Natural killer cell (primary cell): Measurements from ENCODE around the gene NME7. TPM values are rescaled to one million over a fixed set of nuclear protein-coding genes. Genes with fewer than 3 reads are reported as not detected.
A peak's percentile ranks its signal among the peaks of the same experiment; 100 is the strongest.

ENCODE experiments used
- ATAC-seq, 3 donors: fragments of 150-1000 bp in 2 of 3; fragments of 200-7000 bp in 1 of 3; cut with Tn5 transposase; 1 replicate in 1 of 3; 2 replicates in 2 of 3; pipeline ENCODE4 v1.10.0; 2021; ENCODE audit warnings: mild to moderate bottlenecking in 2 of 3, moderate library complexity in 2 of 3
- DNase-seq, 2 donors: peaks; one replicate each; pipeline versions ENCODE4 v3.0.0 to v3.0.0-alpha.2; 2013 to 2021; ENCODE audit warnings: mixed read lengths in 1 of 2
- H3K27ac ChIP-seq: one replicate; pipeline ENCODE4 v1.5.1; 2013; ENCODE audit warnings: mild to moderate bottlenecking, low read length
- H3K27me3 ChIP-seq: one replicate; pipeline ENCODE4 v1.6.1; 2013; ENCODE audit warnings: low read length; ENCODE audit not compliant: control insufficient read depth, insufficient read depth
- H3K36me3 ChIP-seq: one replicate; pipeline ENCODE4 v1.6.1; 2013; ENCODE audit warnings: low read length; ENCODE audit not compliant: control insufficient read depth, insufficient read depth
- H3K4me1 ChIP-seq: one replicate; pipeline ENCODE4 v1.6.1; 2013; ENCODE audit warnings: low read length; ENCODE audit not compliant: control insufficient read depth, insufficient read depth
- H3K4me3 ChIP-seq: one replicate; pipeline ENCODE4 v1.5.1; 2013; ENCODE audit warnings: low read length
- H3K9me3 ChIP-seq: one replicate; pipeline ENCODE4 v1.6.1; 2013; ENCODE audit warnings: low read length; ENCODE audit not compliant: control insufficient read depth, insufficient read depth
- H3K27ac Mint-ChIP-seq, 2 donors: one replicate each; pipeline ENCODE4 v1.8.0; 2022; ENCODE audit warnings: mild to moderate bottlenecking in 2 of 2, mixed read lengths in 2 of 2, moderate library complexity in 1 of 2
- H3K27me3 Mint-ChIP-seq, 2 donors: one replicate each; pipeline ENCODE4 v1.8.0; 2022; ENCODE audit warnings: low read depth in 2 of 2, mixed read lengths in 2 of 2
- H3K36me3 Mint-ChIP-seq: one replicate; pipeline ENCODE4 v1.8.0; 2022; ENCODE audit warnings: mixed read lengths
- H3K4me1 Mint-ChIP-seq, 2 donors: one replicate each; pipeline ENCODE4 v1.8.0; 2022; ENCODE audit warnings: mixed read lengths in 2 of 2
- H3K4me3 Mint-ChIP-seq: one replicate; pipeline ENCODE4 v1.8.0; 2022; ENCODE audit warnings: mild to moderate bottlenecking, moderate library complexity, mixed read lengths
- H3K9me3 Mint-ChIP-seq, 2 donors: one replicate each; pipeline ENCODE4 v1.8.0; 2022; ENCODE audit warnings: mixed read lengths in 2 of 2
- CTCF ChIP-seq: fragments of 200-600 bp; IDR thresholded peaks from one replicate; pipeline ENCODE4 v1.8.0; 2022; ENCODE audit warnings: antibody characterized with exemption
- WGBS: methylation state at CpG from one replicate; pipeline ENCODE4 v1.1.7; 2013; ENCODE audit warnings: missing lambda C conversion rate; ENCODE audit not compliant: insufficient coverage; 5-methylcytosine and 5-hydroxymethylcytosine counted together
- intact Hi-C: fragments of 100-400 bp; cut with micrococcal nuclease; formaldehyde crosslinking; loops from one replicate; pipeline ENCODE4 v1.14.2; 2022
- total RNA-seq, 4 donors: library from RNA; stranded (reverse); fragments of 120-200 nt in 1 of 4; gene quantifications; one replicate each; pipeline versions ENCODE4 v1.2.3 to v1.2.4, GENCODE V29; 2013 to 2022

Gene NME7
- total RNA-seq, 3 donors from 2014 or later (not counting 1 experiment from before 2014, with no cell fraction given) = 5.2 to 9.9 (median 9.8) TPM

GRCh38 chr1:169108863-169109560, 258.6 kb downstream of the NME7 start:
- peaks cover 53 to 61% of the 10 kb centered on the region in 2 donors for H3K4me1 Mint-ChIP-seq
- ATAC-seq (no peak), DNase-seq (peak in 1 of 2 donors; percentile 23)
- no peak for TF ChIP-seq CTCF
- H3K36me3 Mint-ChIP-seq = no peaks in the 10 kb centered on the region
- H3K27ac Mint-ChIP-seq = peak overlapping the region in 1 of 2 donors; percentile 66
- H3K9me3 Mint-ChIP-seq = no peaks in the 10 kb centered on the region
- no peaks in the 10 kb centered on the region for H3K9me3 ChIP-seq
- peaks cover 0 to 7% of the 10 kb centered on the region in 2 donors for H3K27me3 Mint-ChIP-seq
- H3K27me3 ChIP-seq = peaks cover 2% of the 10 kb centered on the region
- no peaks in the 10 kb centered on the region for H3K36me3 ChIP-seq
- peak overlapping the region; percentile 38 for H3K4me3 Mint-ChIP-seq
- intact Hi-C loops = loop anchor here (10.0 kb wide), 1 partner anchor 256 kb away; the partner anchor contains the start of genes BLZF1 and NME7
- peaks cover 45% of the 10 kb centered on the region for H3K4me1 ChIP-seq
- 82% methylated on average over 9 of the region's 10 CpGs for WGBS
- peak overlapping the region; percentile 14 for H3K27ac ChIP-seq
- no peak overlapping the region for H3K4me3 ChIP-seq

- H3K9me3 ChIP-seq = no peaks in the 10 kb centered on the region
- Mint-ChIP-seq H3K4me3 (peak overlapping the region; percentile 93), H3K27ac (peak overlapping the region; percentile 9 to 16), H3K27me3 (peaks cover 0 to 7% of the 10 kb centered on the region in 2 donors), H3K9me3 (no peaks in the 10 kb centered on the region), H3K36me3 (no peaks in the 10 kb centered on the region), H3K4me1 (peaks cover 53 to 61% of the 10 kb centered on the region in 2 donors)
- intact Hi-C loops = loop anchor here (10.0 kb wide), 1 partner anchor 257 kb away; the partner anchor contains the start of genes BLZF1 and NME7
- H3K27ac ChIP-seq = peak overlapping the region; percentile 14
- DNase-seq = no peak
- no peak overlapping the region for H3K4me3 ChIP-seq
- ATAC-seq = no peak
- peaks cover 2% of the 10 kb centered on the region for H3K27me3 ChIP-seq
- H3K36me3 ChIP-seq = no peaks in the 10 kb centered on the region
- no peak for TF ChIP-seq CTCF
- peaks cover 45% of the 10 kb centered on the region for H3K4me1 ChIP-seq
- WGBS = 81% methylated on average over 2 of the region's 2 CpGs
Measured at GRCh38 chr1:169108223-169108622, 259.4 kb downstream of the NME7 start.

GRCh38 chr1:169107603-169108208, 259.9 kb downstream of the NME7 start:
- DNase-seq (no peak), ATAC-seq (no peak)
- H3K4me3 Mint-ChIP-seq = peak overlapping the region; percentile 93
- H3K27ac Mint-ChIP-seq = peak overlapping the region; percentile 71 to 78
- H3K4me1 Mint-ChIP-seq = peaks cover 53 to 61% of the 10 kb centered on the region in 2 donors
- H3K4me1 ChIP-seq = peaks cover 45% of the 10 kb centered on the region
- intact Hi-C loops = loop anchor here (10.0 kb wide), 1 partner anchor 257 kb away; the partner anchor contains the start of genes BLZF1 and NME7
- no peaks in the 10 kb centered on the region for H3K36me3 ChIP-seq
- H3K36me3 Mint-ChIP-seq = no peaks in the 10 kb centered on the region
- no peak for TF ChIP-seq CTCF
- peaks cover 0 to 7% of the 10 kb centered on the region in 2 donors for H3K27me3 Mint-ChIP-seq
- H3K4me3 ChIP-seq = peak overlapping the region; percentile 78
- no peaks in the 10 kb centered on the region for H3K9me3 ChIP-seq
- no peaks in the 10 kb centered on the region for H3K9me3 Mint-ChIP-seq
- H3K27ac ChIP-seq = no peak overlapping the region
- 42% methylated on average over 6 of the region's 9 CpGs for WGBS
- H3K27me3 ChIP-seq = peaks cover 2% of the 10 kb centered on the region
